NT2/D1 (cell line): ENCODE results near the gene ROR1.

Experiments
- YY1 ChIP-seq: IDR thresholded peaks from 2 replicates; pipeline ENCODE4 v1.6.1; 2011; ENCODE audit not compliant: insufficient read length, insufficient read depth
- ZNF274 ChIP-seq: IDR thresholded peaks from 2 replicates; pipeline ENCODE4 v1.6.1; 2011; ENCODE audit warnings: mild to moderate bottlenecking, low read depth, low read length

DNA sequence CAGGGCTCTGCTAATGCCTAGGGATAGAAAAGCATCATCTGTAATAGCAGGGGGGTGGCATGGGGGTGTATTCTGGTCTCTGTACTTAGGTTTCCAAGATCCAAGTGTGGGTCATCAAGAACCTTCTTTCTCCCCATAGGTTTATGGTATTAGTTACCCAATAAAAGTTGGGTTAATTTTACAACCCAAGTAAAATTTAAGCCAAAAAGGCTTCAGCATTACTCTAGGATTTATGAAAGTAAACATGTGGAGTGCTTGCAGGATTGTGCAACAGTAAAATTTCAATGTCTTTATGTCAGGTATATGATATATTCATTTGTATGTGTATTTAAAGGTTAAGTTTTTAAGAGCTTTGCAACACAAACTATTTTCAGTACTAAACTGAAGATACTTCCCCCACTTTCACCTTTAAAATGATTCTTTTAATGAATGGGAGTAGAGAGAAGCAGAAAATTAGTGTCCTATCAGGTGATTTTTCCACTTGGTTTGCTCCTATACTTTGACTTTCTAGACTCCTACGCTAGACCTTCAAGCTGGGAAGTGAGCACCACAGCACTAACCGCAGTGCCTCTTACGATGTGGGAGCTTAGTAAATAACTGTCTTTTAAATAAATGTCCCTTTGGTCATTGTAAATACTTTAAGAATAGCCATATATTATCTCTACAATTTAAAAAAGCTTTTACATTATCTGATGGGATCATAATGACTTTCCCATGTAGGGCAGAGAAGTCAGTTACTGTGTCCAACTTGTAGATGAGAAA is 361.8 kb downstream of the ROR1 start:
- TF ChIP-seq ZNF274: no peak
- TF ChIP-seq YY1: no peak
